ENCODE measurements around the gene COL15A1.

COL15A1 gene

DNA sequence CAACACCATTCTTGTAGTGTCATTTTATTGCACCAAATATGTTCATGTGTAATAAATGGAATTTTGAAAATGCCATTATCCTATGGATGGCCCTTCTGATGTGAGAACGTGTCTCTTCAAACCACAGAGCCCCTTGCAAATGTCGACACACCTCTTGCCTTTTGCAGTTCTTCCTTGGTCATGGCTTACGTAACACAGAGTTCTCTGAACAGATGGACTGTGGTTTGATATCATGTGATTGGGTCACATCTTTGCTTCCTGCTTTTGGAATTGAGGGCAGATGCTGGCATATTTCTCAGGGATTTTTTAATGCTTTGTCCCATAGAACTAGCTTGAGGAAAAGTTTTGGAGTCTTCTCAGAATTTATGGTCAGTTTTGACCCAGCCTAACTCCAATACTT lies 165.8 kb downstream of the COL15A1 start:
- peak; percentile 62 for DNase-seq (ENCODE audit: low spot score)

DNA sequence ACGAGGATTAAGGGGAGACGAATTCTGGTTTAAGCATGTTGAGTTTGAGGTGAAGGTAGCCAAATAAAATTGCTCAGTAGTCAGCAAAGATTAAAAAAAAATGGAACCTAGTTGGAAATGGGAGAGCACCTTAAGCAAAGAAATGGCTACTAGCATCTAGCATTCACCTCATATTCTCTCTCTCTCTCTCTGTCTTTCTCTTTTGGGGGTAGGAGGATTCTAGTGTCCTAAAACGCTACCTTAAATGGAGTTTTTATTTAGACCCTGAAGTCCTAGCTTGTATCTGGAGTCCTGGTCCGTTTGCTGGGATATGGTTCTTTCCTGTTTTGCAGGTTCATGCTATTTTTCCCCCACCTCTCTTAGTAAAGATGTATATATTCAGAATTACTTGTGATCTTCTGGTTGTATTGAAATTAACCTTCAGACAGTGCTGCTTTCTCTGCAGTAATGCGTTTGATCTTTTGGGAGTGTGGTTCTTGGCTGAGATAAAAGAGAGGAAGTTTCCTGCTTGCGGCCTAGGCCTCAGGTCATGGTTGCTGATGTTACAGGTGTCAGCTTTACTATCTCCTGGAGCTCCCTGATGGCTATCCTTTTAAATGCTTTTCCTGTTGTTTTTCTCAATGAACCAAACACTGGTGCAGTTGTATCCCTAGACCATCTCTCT lies 169.2 kb downstream of the COL15A1 start:
- no peak for DNase-seq (ENCODE audit: low spot score)

DNA sequence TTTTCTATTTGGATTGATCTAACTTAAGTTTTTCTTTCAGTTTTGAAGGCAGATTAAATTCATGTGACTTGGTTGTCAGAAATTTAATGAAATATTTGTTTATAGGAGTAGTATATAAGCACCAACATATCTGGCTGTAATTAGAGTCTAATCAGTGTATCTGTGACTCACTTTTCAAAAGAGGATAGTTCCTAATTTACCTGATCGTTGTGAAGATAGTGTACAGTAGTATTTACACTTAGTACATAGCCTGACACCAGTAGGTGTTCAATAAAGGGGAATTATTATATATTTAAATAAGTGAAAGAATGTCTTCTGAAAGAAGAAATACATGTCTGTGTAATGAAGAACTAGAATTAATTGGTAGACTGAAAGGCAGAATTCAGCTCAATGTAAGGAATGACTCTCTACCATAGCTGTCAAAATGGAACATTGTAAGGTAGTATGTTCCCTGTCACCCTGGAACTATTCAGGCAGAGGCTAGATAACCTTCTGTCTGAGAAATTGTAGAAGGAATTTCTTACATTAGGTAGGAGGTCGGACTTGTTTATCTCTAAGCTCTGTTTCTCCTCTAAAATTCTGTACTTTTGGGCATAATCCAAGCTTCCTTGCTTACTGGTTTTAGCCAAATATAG lies 169.8 kb downstream of the COL15A1 start:
- DNase-seq (ENCODE audit: low spot score): no peak

GRCh38 chr9:99114049-99114440 lies 170.3 kb downstream of the COL15A1 start:
- DNase-seq (ENCODE audit: low spot score): no peak

DNA sequence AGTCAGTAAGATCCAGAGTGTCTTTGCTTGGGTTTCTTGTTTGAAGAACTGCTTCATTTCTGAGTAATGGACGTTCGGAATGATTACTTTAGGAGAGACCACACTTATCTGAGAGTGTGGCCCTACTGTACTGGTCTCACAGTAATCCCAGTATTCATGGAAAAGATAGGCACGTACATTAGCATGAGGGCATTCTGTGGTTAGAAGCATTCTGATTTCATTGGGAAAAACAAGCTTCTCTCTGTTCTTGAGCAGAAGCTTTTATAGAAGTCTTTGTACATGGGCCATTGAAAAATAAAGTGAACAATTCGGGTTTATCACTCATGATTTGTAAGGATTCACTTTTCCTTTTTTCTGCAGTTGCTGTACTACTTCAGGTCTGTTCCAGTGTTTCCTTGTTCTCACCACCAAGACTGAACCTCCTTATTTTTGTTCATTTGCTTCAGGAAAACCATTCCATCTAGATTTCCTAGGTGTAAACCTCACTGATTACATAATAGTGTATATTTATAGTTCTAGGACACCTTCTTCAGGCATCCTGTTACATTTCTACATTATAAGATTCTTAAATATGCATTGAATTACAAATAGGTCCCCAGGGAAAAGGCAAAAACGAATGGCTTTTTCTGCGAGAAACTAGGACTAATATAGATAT lies 171.3 kb downstream of the COL15A1 start:
- DNase-seq (ENCODE audit: low spot score): no peak

GRCh38 chr9:99116003-99116411 lies 172.3 kb downstream of the COL15A1 start:
- DNase-seq (ENCODE audit: low spot score): no peak

DNA sequence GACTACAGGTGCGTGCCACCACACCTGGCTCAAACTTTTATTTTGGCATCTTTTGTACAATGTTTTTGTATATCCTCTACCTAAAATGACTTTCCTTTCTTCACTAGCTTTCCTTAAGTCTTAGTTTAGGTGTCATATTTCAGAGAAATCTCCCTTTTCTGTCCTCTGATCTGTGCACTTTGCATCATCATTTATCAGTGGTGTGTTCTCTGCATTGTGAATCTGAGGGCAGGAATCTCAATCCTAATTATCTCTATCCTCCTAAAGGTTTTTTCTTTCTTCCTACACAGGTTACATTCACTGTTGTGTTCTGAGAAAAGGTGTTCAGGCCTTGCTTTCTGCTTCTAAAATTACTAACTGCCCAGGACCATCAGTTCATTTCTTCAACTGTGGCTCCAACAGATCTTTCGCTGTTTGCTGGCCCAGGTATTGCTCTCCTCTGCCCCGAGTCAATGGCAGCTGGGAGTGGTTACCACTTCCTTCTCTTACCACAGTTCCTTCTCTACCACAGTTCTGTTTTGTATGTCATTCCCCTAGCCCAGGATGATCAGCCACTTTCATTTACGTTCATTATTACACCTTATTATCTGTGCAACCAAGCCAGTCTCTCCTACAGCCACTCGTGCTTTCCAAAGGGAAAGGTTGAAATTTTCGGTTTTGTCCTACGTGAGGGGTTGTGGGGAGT lies 175.2 kb downstream of the COL15A1 start:
- DNase-seq (ENCODE audit: low spot score): peak; percentile 78

DNA sequence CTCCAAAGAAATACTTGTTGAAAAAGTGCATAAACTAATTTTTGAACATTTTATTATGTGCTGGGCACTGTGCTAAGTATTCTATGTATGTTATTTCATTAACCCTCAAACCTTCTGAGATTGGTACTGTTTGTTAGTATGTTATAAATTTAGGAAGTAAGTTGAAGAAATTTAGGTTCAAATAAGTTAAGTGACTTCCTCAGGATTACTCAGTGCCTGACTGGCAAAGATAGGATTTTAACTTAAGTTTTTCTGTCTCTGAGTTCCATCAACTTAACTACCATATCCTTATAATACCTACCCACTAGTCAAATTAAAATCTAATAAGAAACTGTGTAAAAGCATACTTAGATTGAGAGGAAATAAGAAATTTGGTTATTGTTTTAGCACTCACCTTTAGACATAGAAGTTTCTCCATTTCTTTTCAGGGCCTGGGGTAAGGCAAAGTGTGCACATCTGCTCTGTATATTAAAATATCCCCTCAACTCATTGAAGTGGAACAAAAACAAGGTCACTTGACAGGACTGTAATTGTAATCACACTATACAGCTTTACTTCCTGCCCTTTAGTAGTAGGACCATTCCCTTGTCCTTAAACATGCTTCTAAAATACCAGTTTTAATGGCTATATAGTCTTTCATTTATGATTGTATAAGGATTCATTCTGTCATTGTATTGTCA lies 176.4 kb downstream of the COL15A1 start:
- peak; percentile 86 for DNase-seq (ENCODE audit: low spot score)
